ENCODE data around the gene MLH1.

Gene MLH1

GRCh38 chr3:37096975-37097374 is 103.7 kb downstream of the MLH1 start:
- DNase-seq: no peak

GRCh38 chr3:37097776-37098175 is 104.5 kb downstream of the MLH1 start:
- no peak for DNase-seq

GRCh38 chr3:37098884-37099283 is 105.6 kb downstream of the MLH1 start:
- DNase-seq: no peak

GRCh38 chr3:37099469-37099868 is 106.2 kb downstream of the MLH1 start:
- DNase-seq: no peak

GRCh38 chr3:37100411-37100810 is 107.1 kb downstream of the MLH1 start:
- DNase-seq: no peak
